Muscle of leg (tissue), 11 donors: Measurements from ENCODE around the gene GFOD1. TPM values are rescaled to one million over a fixed set of nuclear protein-coding genes. Genes with fewer than 3 reads are reported as not detected.
A peak's percentile ranks its signal among the peaks of the same experiment; 100 is the strongest.
"Not testable (repeated sequence)": the region's sequence is repeated elsewhere in the genome, so short reads cannot be mapped to it uniquely, and the experiment has no call there.

Source experiments
- DNase-seq: peaks from one replicate; pipeline ENCODE4 v3.0.0; 2013
- H3K27ac ChIP-seq: one replicate; pipeline ENCODE4 v1.5.1; 2013; ENCODE audit warnings: mild to moderate bottlenecking, low read length, control low read depth
- H3K27me3 ChIP-seq: one replicate; pipeline ENCODE4 v1.6.1; 2013; ENCODE audit warnings: low read length; ENCODE audit not compliant: control insufficient read depth, insufficient read depth
- H3K36me3 ChIP-seq: one replicate; pipeline ENCODE4 v1.6.1; 2013; ENCODE audit warnings: low read length; ENCODE audit not compliant: control insufficient read depth, insufficient read depth
- H3K4me1 ChIP-seq: one replicate; pipeline ENCODE4 v1.6.1; 2013; ENCODE audit warnings: low read length; ENCODE audit not compliant: control insufficient read depth, insufficient read depth
- H3K4me3 ChIP-seq: one replicate; pipeline ENCODE4 v1.5.1; 2013; ENCODE audit warnings: low read length, control low read depth
- H3K9me3 ChIP-seq: replicated peaks from 2 replicates; pipeline ENCODE4 v1.6.1; 2013; ENCODE audit warnings: low read depth, low read length; ENCODE audit not compliant: control insufficient read depth
- WGBS: methylation state at CpG from one replicate; pipeline ENCODE4 v1.1.5; 2013; ENCODE audit warnings: missing lambda C conversion rate; ENCODE audit not compliant: insufficient coverage; 5-methylcytosine and 5-hydroxymethylcytosine counted together
- polyA plus RNA-seq, 8 donors: library from polyadenylated mRNA; unstranded; fragments of 120-200 nt; gene quantifications; one replicate each; pipeline versions ENCODE4 v1.2.1 to v1.2.3, GENCODE V29; 2013; ENCODE audit warnings: inconsistent platforms in 1 of 8, low replicate concordance in 1 of 8; ENCODE audit not compliant: insufficient read length in 8 of 8, insufficient read depth in 1 of 8
- total RNA-seq: library from RNA; stranded (reverse); fragments of 120-200 nt; gene quantifications from one replicate; pipeline ENCODE4 v1.2.4, GENCODE V29; 2013

The GFOD1 gene
- total and polyA plus RNA-seq, 9 donors, result 2.1 to 4.1 (median 2.6) TPM

- no peak overlapping the region for H3K4me3 ChIP-seq
- DNase-seq, result no peak
- no peaks in the 10 kb centered on the region for H3K36me3 ChIP-seq
- no peaks in the 10 kb centered on the region for H3K9me3 ChIP-seq
- H3K27ac ChIP-seq, result no peak overlapping the region
- H3K27me3 ChIP-seq, result no peaks in the 10 kb centered on the region
- WGBS, result 91% methylated on average over 6 of the region's 9 CpGs
- H3K4me1 ChIP-seq, result peaks cover 9% of the 10 kb centered on the region
Measured at GRCh38 chr6:13512900-13513299, 25.5 kb upstream of the GFOD1 start.

- Histone ChIP-seq H3K36me3 (no peaks in the 10 kb centered on the region), H3K9me3 (no peaks in the 10 kb centered on the region), H3K27me3 (no peaks in the 10 kb centered on the region), H3K27ac (no peak overlapping the region), H3K4me1 (peaks cover 9% of the 10 kb centered on the region), H3K4me3 (no peak overlapping the region)
- 82% methylated on average over 23 of the region's 33 CpGs for WGBS
- peak; percentile 36 for DNase-seq
Measured at GRCh38 chr6:13511913-13512717, 24.7 kb upstream of the GFOD1 start.

DNA sequence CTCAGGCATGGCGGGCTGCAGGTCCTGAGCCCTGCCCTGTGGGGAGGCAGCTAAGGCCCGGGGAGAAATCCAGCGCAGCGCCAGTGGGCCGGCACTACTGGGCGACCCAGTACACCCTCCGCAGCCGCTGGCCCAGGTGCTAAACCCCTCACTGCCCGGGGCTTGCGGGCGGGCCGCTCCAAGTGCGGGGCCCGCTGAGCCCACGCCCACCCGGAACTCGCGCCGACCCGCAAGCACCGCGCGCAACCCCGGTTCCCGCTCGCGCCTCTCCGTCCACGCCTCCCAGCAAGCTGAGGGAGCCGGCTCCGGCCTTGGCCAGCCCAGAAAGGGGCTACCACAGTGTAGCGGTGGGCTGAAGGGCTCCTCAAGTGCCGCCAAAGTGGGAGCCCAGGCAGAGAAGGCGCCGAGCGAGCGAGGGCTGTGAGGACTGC lies 23.8 kb upstream of the GFOD1 start:
- not testable (repeated sequence) for H3K27me3 ChIP-seq, DNase-seq, H3K9me3 ChIP-seq, H3K4me1 ChIP-seq, H3K27ac ChIP-seq, H3K36me3 ChIP-seq, H3K4me3 ChIP-seq
- 92% methylated on average over 34 of the region's 37 CpGs for WGBS

GRCh38 chr6:13510433-13510832 lies 23.0 kb upstream of the GFOD1 start:
- 86% methylated on average over 1 of the region's 1 CpG for WGBS

DNA sequence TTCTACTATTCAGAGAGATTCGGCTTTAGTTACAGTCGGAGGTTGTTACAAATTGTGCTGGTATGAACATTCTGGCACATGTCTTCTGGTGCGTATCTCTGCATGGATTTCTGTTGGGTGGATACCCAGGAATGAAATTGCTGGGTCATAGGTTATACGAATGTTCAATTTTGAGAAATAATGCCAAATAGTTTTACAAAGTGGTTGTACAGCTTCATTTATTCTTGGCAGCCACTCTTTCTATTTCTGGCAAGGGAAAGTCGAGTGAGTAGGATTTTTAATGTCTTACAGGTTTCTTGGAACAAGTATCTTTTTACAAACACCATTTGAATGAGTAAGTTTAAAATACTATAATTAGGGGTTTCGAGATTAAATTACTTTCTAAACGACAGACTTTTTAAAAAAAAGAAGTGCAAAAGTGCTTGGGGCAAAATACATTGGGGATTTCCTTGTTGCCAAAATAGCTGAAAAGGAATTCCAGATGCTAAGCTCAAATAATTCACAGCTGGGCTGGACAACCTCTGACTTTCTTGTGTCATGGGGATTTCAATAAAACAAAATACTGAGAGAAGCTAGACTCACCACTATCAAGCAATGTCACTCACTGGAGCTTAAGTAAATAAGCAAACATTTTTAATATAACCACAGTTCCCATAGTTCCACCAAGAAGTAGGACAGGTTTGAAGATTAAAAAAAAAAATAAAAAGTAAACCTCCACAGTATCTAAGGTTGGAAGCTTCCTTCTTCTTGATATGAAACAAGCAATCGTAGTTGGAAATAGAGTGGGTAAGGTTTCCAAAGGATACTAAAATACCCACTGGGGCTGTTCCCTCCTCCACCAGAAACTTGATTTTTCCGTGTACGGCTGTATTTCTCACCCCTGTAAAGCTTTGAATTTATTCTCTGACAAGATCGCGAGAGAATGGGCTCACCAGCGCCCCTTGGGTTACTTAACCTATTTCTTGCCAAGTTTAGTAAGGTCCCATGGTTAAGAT lies 21.6 kb upstream of the GFOD1 start:
- no peaks in the 10 kb centered on the region for H3K9me3 ChIP-seq
- 9% methylated on average over 2 of the region's 13 CpGs for WGBS
- DNase-seq, result peak; percentile 97
- H3K4me1 ChIP-seq, result peaks cover 9% of the 10 kb centered on the region
- H3K27ac ChIP-seq, result peak overlapping the region; percentile 32
- H3K4me3 ChIP-seq, result no peak overlapping the region
- H3K36me3 ChIP-seq, result no peaks in the 10 kb centered on the region
- H3K27me3 ChIP-seq, result no peaks in the 10 kb centered on the region

More at GRCh38 chr6:13510433-13510832, 23.0 kb upstream of the GFOD1 start:
- not testable (repeated sequence) for H3K4me1 ChIP-seq, H3K27me3 ChIP-seq, H3K9me3 ChIP-seq, H3K36me3 ChIP-seq, H3K27ac ChIP-seq, DNase-seq, H3K4me3 ChIP-seq

- DNase-seq, result no peak
- peaks cover 9% of the 10 kb centered on the region for H3K4me1 ChIP-seq
- H3K27me3 ChIP-seq, result no peaks in the 10 kb centered on the region
- H3K27ac ChIP-seq, result no peak overlapping the region
- no peaks in the 10 kb centered on the region for H3K9me3 ChIP-seq
- no peaks in the 10 kb centered on the region for H3K36me3 ChIP-seq
- no peak overlapping the region for H3K4me3 ChIP-seq
- WGBS, result no CpG with 5 or more reads among the region's 3 CpGs
Measured at GRCh38 chr6:13507306-13507860, 20.0 kb upstream of the GFOD1 start.

DNA sequence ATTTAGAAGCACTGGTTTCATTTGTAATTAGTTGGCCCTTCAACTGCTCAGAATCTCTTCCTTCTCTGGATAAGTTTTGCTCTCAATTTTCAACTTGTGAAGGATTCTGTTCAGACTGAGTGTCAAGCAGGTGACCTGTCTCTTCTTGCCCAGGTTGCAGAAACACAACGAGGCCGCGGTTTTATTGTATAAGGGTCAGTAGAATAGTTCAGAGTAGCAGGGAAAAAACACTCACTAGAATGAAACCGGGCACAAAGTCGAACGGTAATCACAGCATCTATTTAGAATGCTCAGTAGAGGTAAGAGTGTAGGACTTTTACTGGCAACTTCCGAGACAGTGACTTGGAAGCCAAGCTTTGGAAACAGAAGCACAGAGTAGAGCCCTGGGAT lies 17.9 kb upstream of the GFOD1 start:
- Histone ChIP-seq H3K4me1 (peaks cover 2% of the 10 kb centered on the region), H3K27me3 (no peaks in the 10 kb centered on the region), H3K27ac (peak overlapping the region; percentile 7), H3K36me3 (no peaks in the 10 kb centered on the region), H3K4me3 (no peak overlapping the region), H3K9me3 (no peaks in the 10 kb centered on the region)
- DNase-seq, result no peak
- 78% methylated on average over 7 of the region's 7 CpGs for WGBS

DNA sequence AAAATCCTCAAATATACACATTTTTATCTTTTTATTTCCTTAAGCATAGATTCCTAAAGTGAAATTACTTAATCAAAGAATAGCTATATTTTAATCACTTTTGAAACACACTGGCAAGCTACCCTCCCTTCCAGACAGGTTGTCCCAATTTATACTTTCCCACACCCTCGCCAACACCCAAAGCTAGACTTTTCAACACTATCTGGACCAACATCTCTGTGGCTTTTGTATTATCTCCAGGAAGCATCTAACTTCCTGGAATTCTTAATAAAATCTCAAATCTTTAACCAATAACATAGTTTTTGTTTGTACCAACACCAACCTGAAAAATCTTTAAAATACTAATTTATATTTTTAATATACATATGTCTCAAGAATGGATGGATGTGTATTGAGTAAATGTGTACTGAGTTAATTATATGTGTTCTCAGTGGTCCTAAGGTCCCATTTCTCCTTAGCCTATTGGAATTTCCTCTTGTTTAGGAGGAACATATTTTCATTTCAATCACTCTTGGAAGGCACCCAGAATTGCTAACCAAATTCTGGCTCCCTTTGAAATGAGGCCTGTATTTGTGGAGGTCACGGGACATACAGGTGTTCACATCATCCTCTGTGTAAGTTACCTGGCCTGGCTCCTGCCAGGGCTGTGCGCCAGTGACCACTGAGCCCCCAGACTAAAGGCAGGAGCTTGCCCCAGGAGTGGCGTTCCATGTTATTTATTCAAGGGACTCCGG lies 17.4 kb upstream of the GFOD1 start:
- Histone ChIP-seq H3K9me3 (no peaks in the 10 kb centered on the region), H3K27ac (peak overlapping the region; percentile 7), H3K27me3 (no peaks in the 10 kb centered on the region), H3K36me3 (no peaks in the 10 kb centered on the region), H3K4me3 (no peak overlapping the region), H3K4me1 (no peaks in the 10 kb centered on the region)
- DNase-seq, result no peak
- 62% methylated on average over 5 of the region's 5 CpGs for WGBS

GRCh38 chr6:13500915-13501314 lies 13.5 kb upstream of the GFOD1 start:
- Histone ChIP-seq H3K4me1 (no peaks in the 10 kb centered on the region), H3K36me3 (no peaks in the 10 kb centered on the region), H3K27ac (no peak overlapping the region), H3K4me3 (no peak overlapping the region), H3K27me3 (no peaks in the 10 kb centered on the region), H3K9me3 (no peaks in the 10 kb centered on the region)
- DNase-seq, result no peak
- 67% methylated on average over 1 of the region's 3 CpGs for WGBS
